HAP-1 (cell line): Measurements from ENCODE around the gene MAP3K13.
"Not testable (repeated sequence)": the region's sequence is repeated elsewhere in the genome, so short reads cannot be mapped to it uniquely, and the experiment has no call there.

ENCODE experiments used
- DNase-seq, 2 experiments: peaks; one replicate each; pipeline ENCODE4 v3.0.0-alpha.2; 2016 to 2020; ENCODE audit warnings: low spot score in 2 of 2
- H3K27me3 ChIP-seq: fragments of 250-450 bp; sonication (Bioruptor Pico); 2 replicates; pipeline ENCODE4 v1.5.1; 2020; ENCODE audit warnings: low read depth, mild to moderate bottlenecking, moderate library complexity
- H3K36me3 ChIP-seq: fragments of 250-450 bp; sonication (Bioruptor Pico); replicated peaks from 2 replicates; pipeline ENCODE4 v1.5.1; 2020; ENCODE audit warnings: mild to moderate bottlenecking
- H3K4me1 ChIP-seq: fragments of 250-450 bp; sonication (Bioruptor Pico); 2 replicates; pipeline ENCODE4 v1.5.1; 2020; ENCODE audit warnings: mild to moderate bottlenecking
- H3K4me3 ChIP-seq: fragments of 250-450 bp; sonication (Bioruptor Pico); 2 replicates; pipeline ENCODE4 v1.5.1; 2020; ENCODE audit warnings: mild to moderate bottlenecking, moderate library complexity
- H3K9me3 ChIP-seq: fragments of 250-450 bp; sonication (Bioruptor Pico); 2 replicates; pipeline ENCODE4 v1.5.1; 2020; ENCODE audit warnings: mild to moderate bottlenecking, moderate library complexity
- in situ Hi-C: fragments of 300-500 bp; cut with MboI; formaldehyde crosslinking; loops from 3 replicates; pipeline ENCODE4 v1.14.3; 2020; ENCODE audit warnings: low sequenced_read_pairs, inconsistent platforms, mixed read lengths

Gene MAP3K13

DNA sequence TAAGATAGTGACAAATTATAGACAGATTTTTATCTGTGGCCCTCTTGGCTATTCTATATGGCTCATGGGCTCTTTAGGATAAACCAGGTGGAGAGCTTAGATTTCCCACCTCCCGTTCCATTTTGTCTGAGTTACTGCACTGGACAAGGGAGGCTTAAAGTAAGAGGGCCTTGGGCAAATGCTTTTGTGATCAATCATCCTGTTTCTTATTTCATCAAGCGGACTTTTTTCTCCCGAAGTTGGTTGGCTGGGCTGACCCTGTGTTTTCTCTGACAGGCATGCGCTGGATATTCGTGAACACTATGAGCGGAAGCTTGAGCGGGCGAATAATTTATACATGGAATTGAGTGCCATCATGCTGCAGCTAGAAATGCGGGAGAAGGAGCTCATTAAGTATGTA is 102.5 kb downstream of the MAP3K13 start:
- DNase-seq, result no peak
- no peaks in the 10 kb centered on the region for H3K36me3 ChIP-seq
- no peaks in the 10 kb centered on the region for H3K9me3 ChIP-seq
- H3K4me1 ChIP-seq, result no peaks in the 10 kb centered on the region
- no peaks in the 10 kb centered on the region for H3K27me3 ChIP-seq
- in situ Hi-C loops, result no loop called here
- H3K4me3 ChIP-seq, result no peak overlapping the region

DNA sequence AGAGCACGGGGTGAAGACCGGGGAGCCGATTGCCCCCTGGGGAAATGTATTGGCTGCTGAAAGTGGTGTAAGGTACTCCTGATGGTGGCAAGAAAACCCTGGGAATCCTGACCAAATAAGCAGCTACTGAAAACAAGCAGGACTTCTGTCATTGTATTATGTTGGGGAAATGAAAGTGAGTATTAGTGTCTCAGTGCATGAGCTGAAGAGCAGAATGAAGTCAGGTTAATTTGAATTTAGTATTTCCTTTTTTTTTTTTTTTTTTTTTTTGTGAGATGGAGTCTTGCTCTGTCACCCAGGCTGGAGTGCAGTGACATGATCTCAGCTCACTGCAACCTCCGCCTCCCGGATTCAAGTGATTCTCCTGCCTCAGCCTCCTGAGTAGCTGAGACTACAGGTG is 103.2 kb downstream of the MAP3K13 start:
- in situ Hi-C loops, H3K36me3 ChIP-seq, DNase-seq, H3K27me3 ChIP-seq, H3K4me3 ChIP-seq, H3K9me3 ChIP-seq, H3K4me1 ChIP-seq: not testable (repeated sequence)

DNA sequence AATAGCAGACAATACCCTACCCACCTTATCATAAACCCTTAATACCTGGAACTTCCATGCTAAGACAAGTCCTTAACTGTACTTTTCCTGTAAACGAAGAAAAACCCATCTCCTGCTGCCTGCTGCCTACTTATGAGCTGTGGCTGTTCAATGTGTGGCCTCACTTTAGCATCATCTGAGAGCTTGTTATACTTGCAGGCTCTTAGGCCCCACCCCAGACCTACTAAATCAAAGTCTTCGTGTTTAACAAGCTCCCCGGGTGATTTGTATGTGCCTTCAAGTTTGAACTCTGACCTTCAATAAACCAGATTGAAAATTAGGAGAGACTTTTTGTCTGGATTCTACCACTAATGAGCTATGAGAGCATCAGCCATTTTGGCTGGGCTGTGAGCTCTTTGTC is 106.6 kb downstream of the MAP3K13 start:
- DNase-seq, result no peak
- in situ Hi-C loops, result no loop called here
- no peak overlapping the region for H3K4me3 ChIP-seq
- H3K4me1 ChIP-seq, result no peaks in the 10 kb centered on the region
- no peaks in the 10 kb centered on the region for H3K9me3 ChIP-seq
- H3K27me3 ChIP-seq, result no peaks in the 10 kb centered on the region
- H3K36me3 ChIP-seq, result no peaks in the 10 kb centered on the region

DNA sequence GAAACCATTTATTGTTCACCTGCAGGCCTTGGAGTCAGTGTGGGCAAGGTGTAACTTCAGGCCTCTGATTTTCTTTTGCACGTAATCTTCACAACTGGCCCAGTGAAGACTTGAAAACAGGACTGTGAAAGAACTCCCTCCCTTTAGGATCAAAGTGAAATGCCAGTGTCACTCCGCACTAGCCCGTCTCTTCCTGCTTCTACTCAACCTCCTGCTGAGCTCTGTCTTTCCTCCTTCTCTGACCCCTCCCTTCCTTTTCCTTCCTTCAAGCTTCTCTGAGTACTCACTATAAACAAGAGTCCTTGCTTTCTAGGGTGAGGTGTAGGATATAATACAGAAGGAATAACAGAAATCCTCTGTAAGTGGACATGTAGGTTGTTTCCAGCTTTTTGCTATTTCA is 107.4 kb downstream of the MAP3K13 start:
- Histone ChIP-seq H3K27me3 (no peaks in the 10 kb centered on the region), H3K4me1 (no peaks in the 10 kb centered on the region), H3K9me3 (no peaks in the 10 kb centered on the region), H3K4me3 (no peak overlapping the region), H3K36me3 (no peaks in the 10 kb centered on the region)
- DNase-seq, result no peak
- in situ Hi-C loops, result no loop called here

DNA sequence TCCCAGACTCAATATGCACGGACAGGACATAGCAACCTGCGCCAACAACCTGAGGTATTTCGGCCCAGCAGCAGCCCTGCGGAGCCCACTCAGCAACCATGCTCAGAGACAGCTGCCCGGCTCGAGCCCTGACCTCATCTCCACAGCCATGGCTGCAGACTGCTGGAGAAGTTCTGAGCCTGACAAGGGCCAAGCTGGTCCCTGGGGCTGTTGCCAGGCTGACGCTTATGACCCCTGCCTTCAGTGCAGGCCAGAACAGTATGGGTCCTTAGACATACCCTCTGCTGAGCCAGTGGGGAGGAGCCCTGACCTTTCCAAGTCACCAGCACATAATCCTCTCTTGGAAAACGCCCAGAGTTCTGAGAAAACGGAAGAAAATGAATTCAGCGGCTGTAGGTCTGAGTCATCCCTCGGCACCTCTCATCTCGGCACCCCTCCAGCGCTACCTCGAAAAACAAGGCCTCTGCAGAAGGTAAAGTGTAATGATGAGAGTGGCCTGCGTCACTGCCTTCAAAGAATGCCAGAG is 110.4 kb downstream of the MAP3K13 start:
- no peak for DNase-seq
- H3K27me3 ChIP-seq, result no peaks in the 10 kb centered on the region
- H3K4me1 ChIP-seq, result no peaks in the 10 kb centered on the region
- H3K4me3 ChIP-seq, result no peak overlapping the region
- H3K36me3 ChIP-seq, result no peaks in the 10 kb centered on the region
- no peaks in the 10 kb centered on the region for H3K9me3 ChIP-seq
- in situ Hi-C loops, result no loop called here

DNA sequence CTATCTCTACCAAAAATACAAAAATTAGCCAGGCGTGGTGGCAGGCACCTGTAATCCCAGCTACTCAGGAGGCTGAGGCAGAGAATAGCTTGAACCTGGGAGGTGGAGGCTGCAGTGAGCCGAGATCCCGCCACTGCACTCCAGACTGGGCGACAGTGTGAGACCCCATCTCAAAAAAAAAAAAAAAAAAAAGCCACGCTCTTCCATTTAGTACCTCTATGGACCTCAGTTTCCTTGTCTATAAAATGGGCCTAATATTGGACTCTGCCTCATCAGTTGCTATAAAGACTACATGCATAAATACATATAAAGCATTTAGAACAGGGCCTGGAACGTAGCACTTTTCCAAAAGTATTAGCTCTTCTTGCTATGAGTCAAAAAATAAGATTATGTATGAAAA is 112.0 kb downstream of the MAP3K13 start:
- H3K4me3 ChIP-seq, DNase-seq, in situ Hi-C loops, H3K36me3 ChIP-seq, H3K9me3 ChIP-seq, H3K4me1 ChIP-seq, H3K27me3 ChIP-seq: not testable (repeated sequence)

DNA sequence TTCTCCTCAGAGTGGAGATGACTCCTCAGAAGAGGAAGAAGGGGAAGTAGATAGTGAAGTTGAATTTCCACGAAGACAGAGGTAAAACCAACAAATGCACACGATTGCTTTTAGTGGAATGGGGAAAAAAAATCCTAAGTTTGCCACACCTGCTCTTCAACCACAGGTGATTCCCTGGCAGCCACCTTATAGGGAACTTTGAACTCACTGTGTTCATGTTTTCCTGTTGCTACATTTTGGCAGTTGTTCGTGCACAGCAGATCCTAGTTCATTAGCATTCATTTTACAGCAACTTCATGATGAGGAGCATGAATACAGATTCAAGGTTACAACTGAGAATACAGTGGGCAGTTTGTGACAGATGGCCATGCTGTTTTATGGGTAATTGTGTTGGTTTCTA is 114.4 kb downstream of the MAP3K13 start:
- Histone ChIP-seq H3K27me3 (no peaks in the 10 kb centered on the region), H3K9me3 (no peaks in the 10 kb centered on the region), H3K4me1 (no peaks in the 10 kb centered on the region), H3K4me3 (no peak overlapping the region), H3K36me3 (no peaks in the 10 kb centered on the region)
- in situ Hi-C loops, result no loop called here
- no peak for DNase-seq

DNA sequence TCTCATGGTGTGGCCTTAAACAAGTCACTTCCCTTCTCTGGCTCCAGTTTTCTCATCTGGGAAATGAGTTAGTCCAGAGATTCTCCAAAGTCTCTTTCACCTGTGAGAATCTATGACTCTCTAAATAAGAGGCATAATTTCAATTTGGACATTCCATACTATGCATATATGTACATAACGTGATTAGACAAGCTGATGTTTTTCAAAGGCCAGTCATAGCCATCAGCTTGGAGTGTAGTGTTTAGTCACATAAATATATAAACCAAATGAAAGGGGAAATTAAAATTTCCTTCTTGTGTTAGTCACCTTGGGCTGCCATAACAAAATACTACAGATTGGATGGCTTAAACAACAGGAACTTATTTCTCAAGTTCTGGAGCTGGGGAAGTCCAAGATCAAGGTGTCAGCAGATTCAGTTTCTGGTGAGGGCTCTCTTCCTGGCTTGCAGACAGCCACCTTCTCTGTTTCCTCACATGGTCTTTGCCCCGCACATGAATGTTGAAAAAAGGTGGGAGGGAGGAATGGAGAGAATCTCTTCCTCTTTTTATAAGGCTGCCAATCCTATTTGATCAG is 116.5 kb downstream of the MAP3K13 start:
- no peaks in the 10 kb centered on the region for H3K27me3 ChIP-seq
- H3K9me3 ChIP-seq, result no peaks in the 10 kb centered on the region
- in situ Hi-C loops, result no loop called here
- no peak for DNase-seq
- no peaks in the 10 kb centered on the region for H3K36me3 ChIP-seq
- H3K4me1 ChIP-seq, result no peaks in the 10 kb centered on the region
- H3K4me3 ChIP-seq, result no peak overlapping the region

DNA sequence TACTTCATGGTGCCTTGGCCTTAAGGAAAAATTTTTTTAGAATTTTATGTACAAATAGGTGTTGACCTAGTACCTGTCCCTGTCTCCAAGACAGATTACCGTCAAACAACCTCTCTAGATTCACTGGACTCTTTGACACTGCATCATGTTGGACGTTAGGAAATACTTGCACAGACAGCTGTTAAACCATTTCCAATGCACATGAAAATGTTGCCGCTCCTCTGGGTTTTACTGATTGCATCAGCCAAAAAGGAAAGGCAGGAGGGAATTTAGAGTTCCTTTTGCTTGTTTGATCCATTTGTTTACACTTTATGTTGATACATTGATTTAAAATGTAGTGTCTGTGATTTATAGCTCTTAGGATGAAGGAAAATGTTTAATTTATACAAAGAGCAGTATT is 121.4 kb downstream of the MAP3K13 start:
- DNase-seq, result no peak
- in situ Hi-C loops, result no loop called here
- no peaks in the 10 kb centered on the region for H3K27me3 ChIP-seq
- H3K9me3 ChIP-seq, result no peaks in the 10 kb centered on the region
- no peaks in the 10 kb centered on the region for H3K4me1 ChIP-seq
- H3K36me3 ChIP-seq, result peaks cover 8% of the 10 kb centered on the region
- no peak overlapping the region for H3K4me3 ChIP-seq

DNA sequence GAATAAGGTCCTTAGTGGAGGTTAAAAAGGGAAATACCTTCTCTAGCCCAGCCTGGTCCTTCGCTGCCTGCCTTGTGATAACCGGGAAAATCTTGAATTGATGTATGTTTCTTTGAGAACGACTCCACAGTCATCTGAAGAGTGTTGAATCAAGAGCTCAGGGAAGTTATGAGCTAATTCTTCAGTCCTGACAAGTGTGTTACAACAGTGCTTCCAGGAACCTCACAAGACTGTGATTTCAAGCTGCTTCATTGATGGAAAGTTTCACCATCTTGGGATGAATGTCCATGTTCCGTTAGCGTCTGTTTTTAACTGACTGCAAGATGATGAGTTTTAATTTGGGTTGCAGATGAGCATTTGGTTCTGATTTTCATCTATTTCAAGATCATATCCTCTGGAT is 123.5 kb downstream of the MAP3K13 start:
- Histone ChIP-seq H3K4me3 (no peak overlapping the region), H3K9me3 (no peaks in the 10 kb centered on the region), H3K4me1 (no peaks in the 10 kb centered on the region), H3K27me3 (no peaks in the 10 kb centered on the region), H3K36me3 (peaks cover 21% of the 10 kb centered on the region)
- in situ Hi-C loops, result no loop called here
- DNase-seq, result no peak

DNA sequence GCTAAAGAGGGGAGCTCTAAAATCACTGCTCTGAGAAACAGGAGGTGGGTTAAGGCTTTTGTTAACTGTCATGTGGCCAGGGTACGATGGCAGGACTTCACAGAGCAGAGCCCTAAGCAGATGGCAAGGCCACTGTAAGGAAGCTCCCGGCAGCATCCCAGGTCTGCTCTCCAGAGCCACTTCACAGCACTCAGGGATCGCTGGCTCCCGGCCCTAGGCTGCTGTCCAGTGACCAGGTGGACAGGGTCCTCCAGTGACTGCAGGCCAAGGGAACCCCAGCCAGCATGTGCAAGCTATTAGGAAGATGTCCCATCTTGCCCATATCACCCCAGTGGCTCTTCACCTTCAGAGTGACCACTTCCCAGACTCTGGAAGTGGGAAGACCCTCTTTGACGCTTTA is 125.5 kb downstream of the MAP3K13 start:
- no peak overlapping the region for H3K4me3 ChIP-seq
- in situ Hi-C loops, result no loop called here

DNA sequence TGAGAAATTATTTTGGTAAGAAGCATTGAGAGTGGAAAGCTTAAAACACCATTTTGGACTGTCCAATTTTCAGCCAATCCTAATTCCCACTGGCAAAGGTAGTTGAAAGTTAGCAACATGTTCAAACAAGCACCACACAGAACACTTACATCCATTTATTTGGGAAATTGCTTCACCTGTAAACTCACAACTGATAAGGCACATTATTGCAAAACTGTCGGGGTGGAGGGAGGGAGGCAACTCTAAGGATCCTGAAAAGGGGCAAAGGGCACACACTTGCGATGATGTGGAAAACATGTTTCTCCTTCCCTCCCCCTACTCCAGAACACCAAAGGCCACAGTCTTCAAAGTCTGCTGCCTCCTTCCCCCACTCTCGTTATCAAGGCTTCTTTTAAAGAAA is 126.5 kb downstream of the MAP3K13 start:
- in situ Hi-C loops, result no loop called here
- DNase-seq, result no peak
- Histone ChIP-seq H3K27me3 (no peaks in the 10 kb centered on the region), H3K9me3 (no peaks in the 10 kb centered on the region), H3K4me3 (no peak overlapping the region), H3K4me1 (no peaks in the 10 kb centered on the region), H3K36me3 (peaks cover 48% of the 10 kb centered on the region)

More for the DNA sequence above, 125.5 kb downstream of the MAP3K13 start:
- H3K9me3 ChIP-seq, result no peaks in the 10 kb centered on the region
- H3K36me3 ChIP-seq, result peaks cover 38% of the 10 kb centered on the region
- no peaks in the 10 kb centered on the region for H3K27me3 ChIP-seq
- no peaks in the 10 kb centered on the region for H3K4me1 ChIP-seq
- DNase-seq, result no peak

DNA sequence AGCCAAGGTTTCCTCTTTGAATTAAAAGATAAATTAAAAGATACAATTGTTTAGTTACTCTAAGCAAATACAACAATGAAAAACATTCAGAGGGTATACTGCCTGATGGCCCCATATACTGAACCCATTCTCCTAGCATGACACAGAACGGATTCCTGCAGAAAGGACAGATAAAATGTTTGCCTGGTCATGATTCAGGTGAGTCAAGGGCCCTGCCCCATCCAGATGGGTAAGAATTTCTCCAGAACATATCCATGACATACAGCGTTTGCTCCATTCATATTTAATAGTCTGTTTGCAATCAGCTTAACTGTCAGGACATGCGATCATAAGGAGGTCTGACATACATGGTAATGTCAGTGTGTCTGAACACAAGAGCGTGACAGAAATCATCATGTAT is 127.3 kb downstream of the MAP3K13 start:
- Histone ChIP-seq H3K4me1 (no peaks in the 10 kb centered on the region), H3K27me3 (no peaks in the 10 kb centered on the region), H3K36me3 (peaks cover 56% of the 10 kb centered on the region), H3K9me3 (no peaks in the 10 kb centered on the region), H3K4me3 (no peak overlapping the region)
- no peak for DNase-seq
- in situ Hi-C loops, result no loop called here

DNA sequence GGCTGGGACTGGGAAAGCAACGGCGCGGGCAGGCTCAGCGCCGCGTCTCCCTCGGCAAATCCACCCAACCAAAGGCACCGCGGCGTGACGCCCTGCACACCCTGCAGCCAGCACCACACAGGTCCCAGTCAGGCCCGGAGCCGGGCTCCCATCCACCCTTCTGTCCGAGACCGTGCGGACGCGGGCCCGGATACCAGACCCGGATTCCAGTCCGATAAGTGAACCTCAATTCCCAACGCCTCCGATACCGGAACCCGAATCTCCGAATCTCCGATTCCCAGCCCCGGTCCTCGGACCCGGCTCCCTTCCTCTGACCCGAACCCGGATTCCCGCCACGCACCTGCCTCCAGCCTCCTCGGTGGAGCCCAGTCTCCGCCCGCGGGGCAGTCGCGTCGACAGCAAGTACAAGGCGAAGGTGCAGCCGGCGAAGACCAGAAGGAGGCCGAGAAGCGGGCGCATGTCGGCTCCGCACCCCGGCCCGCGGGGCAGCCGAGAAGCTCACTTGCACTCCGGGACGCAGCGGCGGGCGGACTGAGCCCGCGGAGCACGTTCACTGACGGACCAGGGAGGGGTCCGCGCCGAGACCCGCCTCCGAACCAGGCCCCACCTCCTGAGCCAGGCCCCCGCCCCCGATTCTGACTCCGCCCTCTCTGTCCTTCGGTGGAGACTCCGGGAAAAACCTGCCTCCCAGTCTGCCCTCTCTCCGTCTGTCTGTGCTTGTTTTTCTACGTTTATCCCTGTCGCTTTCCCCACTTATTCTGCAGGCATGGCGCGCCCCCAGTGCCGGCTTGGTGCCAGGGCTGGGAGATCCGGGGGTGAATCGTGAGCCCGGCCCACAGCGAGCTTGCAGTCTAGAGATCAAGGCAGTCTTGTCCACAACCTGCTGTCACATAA is 135.8 kb downstream of the MAP3K13 start, which contains the start of gene TMEM41A:
Gene TMEM41A (minus strand): TSS at position 533 of the 894 bp plus-strand sequence. CDS start 74 bp downstream, at position 459.
- peaks cover 10% of the 10 kb centered on the region; the same call in 1 of the 2 replicates for H3K4me1 ChIP-seq
- peaks cover 40% of the 10 kb centered on the region for H3K36me3 ChIP-seq
- DNase-seq, result peak; percentile 87 to 96
- no peaks in the 10 kb centered on the region for H3K9me3 ChIP-seq
- in situ Hi-C loops, result no loop called here
- H3K4me3 ChIP-seq, result peak within 1 kb of the TSS; percentile 83
- H3K27me3 ChIP-seq, result no peaks in the 10 kb centered on the region
